Hematopoietic multipotent progenitor cell (in vitro differentiated cells): ENCODE results near the gene SNCAIP. TPM values are rescaled to one million over a fixed set of nuclear protein-coding genes. Genes with fewer than 3 reads are reported as not detected.

Source experiments
- DNase-seq, 3 donors: peaks; one replicate each; pipeline ENCODE4 v3.0.0-alpha.2; 2011 to 2015; ENCODE audit warnings: low read depth in 2 of 3, low spot score in 2 of 3
- total RNA-seq: library from RNA; depleted of rRNA; stranded (reverse); fragments of >200 nt; gene quantifications from one replicate; pipeline ENCODE4 v1.2.3, GENCODE V29; 2012

The SNCAIP gene
- total RNA-seq: 0.54 TPM

DNA sequence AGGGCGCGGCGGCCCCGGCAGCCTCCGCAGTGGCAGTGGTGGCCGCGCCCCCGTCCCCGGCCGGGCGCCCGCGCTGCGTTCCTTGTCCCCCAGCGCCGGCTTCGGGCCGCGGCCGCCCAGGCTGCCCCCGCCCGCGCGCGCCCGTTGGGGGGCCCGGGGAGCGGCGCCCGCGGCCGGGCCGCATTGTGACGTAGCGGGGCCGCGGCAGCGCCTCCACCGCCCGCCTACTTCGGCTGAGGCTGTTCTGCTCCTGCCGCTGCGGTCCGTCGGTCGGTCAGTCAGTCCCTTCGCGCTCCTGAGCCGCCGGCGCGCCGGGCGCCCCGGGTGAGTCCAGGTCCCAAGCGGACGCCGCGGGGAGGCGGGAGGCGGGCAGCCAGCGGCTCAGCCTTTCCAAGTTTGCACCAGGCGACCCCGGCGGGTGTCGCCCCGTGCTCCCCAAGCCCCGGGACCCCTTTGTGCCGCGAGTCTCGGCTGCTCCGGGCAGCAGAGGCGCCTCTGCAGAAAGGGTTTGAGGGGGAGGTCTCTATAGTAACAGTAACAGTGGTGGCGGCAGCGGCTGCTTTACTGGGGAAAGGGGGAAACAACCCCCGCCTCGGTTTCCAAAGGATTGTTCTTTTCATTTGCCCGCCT lies at the start of gene SNCAIP:
Gene SNCAIP (plus strand): TSS at position 277 of the 630 bp plus-strand sequence. CDS start 78,898 bp downstream, outside the sequence.
- DNase-seq: peak in 2 of 3 donors; percentile 20 to 33

DNA sequence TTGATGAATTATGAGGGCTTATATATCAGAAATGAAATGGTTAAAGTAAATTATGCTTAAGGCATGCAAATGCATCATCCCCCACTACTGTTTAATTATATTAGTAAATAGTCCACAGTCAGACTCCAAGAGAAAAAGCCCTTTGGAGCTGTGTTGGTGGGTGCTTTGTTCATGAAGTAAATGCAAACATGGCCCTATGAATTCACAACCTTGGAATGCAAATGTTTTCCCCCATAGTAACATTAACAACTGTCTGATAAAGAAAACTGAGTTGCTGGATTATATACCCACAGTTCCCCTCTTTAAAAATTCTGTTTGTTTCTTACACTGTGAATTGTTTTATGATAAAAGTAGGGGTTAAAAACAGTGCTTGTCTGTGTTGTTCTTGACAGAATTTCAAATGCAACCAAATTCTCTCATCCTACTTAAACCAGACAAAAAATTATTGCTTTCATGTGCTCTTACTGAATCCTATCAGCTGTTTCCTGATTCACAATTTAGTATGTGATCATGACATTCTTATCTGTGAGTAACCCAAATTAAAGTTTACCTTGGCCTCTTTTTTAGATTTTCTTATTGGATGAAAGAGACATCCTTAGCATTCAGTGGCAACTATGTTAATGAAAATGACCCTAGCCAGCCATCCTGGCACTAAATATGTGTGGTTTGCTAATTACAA lies 48.5 kb upstream of the SNCAIP start:
- DNase-seq: no peak

DNA sequence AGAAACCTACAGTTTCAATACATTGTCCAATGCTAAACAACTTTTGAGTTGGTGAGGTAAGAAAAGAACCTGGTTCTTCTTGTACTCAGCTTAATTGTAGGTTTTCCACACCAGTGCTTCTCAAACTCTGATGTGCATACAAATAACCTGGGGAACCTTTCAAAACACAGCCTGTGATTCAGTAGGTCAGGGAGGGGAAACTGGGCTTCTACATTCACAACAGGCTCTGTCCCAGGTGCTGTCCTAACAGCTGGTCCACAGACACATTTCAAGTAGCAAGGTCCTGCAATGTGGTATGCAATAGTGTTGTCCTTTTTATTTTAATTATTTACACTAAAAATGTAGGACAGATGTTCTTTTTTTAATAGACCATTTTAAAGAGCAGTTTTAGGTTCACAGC lies 47.4 kb upstream of the SNCAIP start:
- DNase-seq: no peak

GRCh38 chr5:122267185-122267584 lies 44.9 kb upstream of the SNCAIP start:
- DNase-seq: no peak

DNA sequence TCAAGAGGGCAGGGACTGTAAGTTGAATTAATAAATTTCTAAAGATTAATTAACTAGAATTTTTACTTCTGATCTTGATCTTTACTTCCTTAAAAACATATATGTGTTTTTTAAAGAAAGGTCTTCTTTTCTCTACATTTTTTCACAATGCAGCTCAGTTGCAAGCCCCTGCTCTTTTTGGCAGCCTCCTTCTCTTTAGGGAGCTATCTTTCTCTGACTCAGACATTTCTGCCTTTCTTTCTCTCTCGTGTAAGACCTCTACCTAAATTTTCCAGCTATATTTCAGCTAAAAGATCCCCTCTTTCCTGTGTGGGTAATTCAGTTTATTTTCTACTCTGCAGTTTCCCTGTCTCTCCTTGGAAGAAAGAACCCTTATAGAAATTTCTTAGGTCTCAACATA lies 38.3 kb upstream of the SNCAIP start:
- DNase-seq: no peak

- no peak for DNase-seq
Measured at GRCh38 chr5:122283592-122283991, 28.4 kb upstream of the SNCAIP start.

- no peak for DNase-seq
Measured at GRCh38 chr5:122286541-122286940, 25.5 kb upstream of the SNCAIP start.

DNA sequence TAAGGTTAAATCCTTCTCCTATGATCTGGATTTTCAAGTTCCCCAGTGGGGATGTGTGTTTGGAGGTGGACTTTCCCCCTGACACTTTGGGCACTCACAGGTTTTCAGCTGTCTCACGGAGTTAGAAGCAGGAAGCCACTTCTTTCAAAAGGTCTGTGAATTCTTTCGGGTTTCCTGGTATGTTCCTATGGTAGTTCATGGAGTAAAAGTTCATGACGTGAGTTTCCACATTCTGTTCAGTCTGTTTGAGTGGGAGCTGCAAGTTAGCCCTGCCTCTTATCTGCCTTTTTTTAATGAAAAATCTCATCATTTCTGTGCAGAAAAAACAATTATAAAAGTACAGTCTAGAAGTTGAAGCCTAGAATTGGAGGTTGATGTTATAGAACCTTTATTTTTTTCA lies 24.9 kb upstream of the SNCAIP start:
- DNase-seq: no peak

DNA sequence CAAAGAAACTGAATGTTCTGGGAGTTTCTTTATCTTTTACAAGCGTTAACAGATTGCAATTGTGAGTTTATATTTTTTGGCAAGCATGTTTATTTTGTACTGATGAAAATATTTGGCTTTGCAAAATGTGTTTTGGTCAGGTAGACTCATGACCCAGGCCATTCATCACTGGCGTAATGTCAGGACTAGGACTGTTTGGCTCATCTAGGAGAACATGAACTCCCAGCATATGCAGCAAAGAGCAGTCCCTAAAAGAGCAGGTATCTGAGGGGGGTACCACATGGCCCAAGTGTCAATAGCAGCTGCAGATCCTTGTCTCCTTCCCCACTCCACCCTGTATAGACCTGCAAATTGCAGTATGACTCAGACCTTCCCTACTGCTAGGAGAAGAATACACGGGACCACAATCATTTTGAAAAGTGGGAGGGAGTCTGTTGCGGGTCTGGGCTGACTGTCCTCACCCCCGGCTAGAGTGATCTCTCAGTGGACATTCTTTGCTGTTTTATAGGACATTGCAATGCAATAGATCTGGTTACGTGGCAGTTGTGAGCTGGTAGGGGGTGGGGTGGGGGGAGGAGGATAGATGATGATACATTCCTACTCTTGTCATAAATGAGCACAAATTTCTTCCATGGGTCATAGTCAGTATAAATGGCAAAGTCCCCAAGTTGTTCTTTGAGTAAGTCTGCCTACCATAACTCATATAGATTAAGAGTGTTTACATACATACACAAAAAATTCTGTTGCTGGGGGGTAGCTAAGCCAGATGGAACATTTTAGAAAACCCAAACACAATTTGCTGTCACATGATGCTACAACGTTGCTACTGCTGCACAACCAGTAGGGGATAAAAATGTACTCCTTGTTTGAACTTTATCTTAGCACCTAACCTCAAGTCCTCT lies 20.8 kb upstream of the SNCAIP start:
- DNase-seq: no peak

DNA sequence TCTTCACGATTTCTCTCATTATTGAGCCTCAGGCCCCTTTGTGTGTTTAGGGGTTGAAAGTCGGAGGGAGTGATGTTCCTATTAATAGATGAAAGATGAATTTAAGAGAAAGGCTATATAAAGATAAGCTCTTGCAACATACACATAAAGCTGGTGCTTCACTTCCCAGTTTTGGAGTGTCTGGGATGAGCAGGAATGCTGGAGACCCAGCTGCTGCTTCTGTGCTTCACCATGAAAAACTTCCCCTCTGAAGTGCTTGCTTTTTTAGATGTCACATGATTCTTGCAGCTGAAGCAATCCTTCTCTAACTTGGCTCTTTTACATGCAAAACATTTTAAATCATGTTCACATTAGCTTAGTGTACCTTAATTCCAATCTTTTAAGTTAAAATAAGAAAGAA lies 19.7 kb upstream of the SNCAIP start:
- DNase-seq: no peak

GRCh38 chr5:122295138-122295537 lies 16.9 kb upstream of the SNCAIP start:
- DNase-seq: no peak

DNA sequence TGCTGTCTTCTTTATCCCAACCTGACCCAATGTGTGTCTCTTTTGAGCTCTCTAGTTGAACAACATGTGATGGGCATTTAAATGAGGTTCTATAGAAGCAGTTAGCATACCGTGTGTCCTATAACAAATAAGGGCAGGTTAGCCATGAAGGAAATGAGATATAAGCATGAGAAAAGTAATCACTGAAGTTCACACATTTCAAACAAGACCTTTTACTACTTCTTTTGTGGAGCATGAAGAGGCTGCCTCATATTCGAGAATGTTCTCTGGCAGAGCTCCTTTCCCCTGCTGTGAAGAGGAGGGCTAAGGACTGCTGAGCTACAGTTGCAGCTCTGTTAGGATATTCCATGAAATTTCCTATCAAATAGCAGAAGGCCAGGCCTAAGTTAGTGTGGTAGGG lies 15.2 kb upstream of the SNCAIP start:
- DNase-seq: no peak

GRCh38 chr5:122297587-122298298 lies 14.3 kb upstream of the SNCAIP start:
- no peak for DNase-seq

DNA sequence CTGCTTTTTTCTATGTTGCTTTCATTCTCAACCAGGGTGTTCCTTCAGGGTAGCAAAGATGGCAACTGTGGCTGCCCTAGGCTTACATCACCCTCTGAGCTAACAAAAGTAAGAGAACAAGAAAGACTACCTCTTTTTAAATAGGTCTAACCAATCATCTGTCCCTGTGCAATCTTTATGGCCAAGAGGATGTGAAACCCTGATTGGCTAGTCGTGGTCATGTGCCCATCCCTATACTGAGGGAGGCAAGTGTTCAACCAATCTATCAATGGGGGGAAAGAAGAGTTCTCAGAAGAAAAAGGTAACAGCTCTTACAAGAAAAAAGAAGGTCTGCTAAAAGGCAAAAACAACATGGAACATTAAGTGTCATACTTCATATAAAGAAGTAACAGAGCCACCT lies 11.7 kb upstream of the SNCAIP start:
- DNase-seq: no peak

GRCh38 chr5:122301016-122301415 lies 11.0 kb upstream of the SNCAIP start:
- no peak for DNase-seq

- DNase-seq: no peak
Measured at GRCh38 chr5:122304471-122305215, 7.4 kb upstream of the SNCAIP start.

DNA sequence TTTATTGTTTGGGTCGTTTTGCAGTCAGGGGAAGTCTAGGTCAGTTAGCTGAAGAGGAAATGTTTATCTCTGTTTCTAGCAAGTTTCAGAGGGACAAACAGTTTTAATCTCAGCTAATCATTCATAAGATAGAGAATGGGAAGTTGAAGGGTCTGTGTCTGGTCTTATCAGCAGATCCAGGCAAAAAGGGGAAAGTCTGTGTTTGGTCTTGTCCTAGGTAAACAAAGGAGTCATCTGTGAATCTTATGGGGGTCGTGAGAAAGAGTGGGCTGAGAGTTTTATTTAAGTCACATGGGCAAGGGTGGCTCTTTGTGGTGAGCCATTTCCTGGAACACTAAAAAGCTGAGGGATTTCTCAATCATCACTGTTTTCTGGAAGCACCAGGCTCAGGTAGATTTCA lies 5.6 kb upstream of the SNCAIP start:
- no peak for DNase-seq

DNA sequence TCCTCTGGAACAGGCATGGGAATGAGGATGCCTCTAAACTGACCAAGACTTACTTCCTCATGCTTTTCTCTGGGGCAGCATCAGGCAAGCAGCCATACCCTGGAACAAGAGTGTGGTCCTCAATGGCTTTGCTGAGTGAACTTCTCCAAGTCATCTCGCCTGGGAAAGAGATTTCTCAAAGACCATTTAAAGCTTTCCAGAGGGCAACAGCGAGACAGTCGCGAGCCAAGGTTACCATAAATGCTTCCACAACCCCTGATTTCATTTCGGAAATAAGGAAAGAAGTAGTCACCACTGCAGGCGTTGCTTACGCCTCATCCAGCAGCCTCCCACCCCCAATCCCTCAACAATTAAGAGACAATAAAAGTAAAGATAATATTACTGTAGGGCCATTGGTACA lies 1.1 kb upstream of the SNCAIP start:
- DNase-seq: no peak

GRCh38 chr5:122311497-122311960 lies 508 bp upstream of the SNCAIP start:
- DNase-seq: no peak
